T47D (cell line): ENCODE results near the gene SLC44A4.

Source experiments
- DNase-seq, 2 experiments: peaks; one replicate each; pipeline versions ENCODE4 v3.0.0 to v3.0.0-alpha.2; 2011 to 2012; ENCODE audit warnings: low read depth in 1 of 2, low spot score in 1 of 2
- JUND ChIP-seq: IDR thresholded peaks from 2 replicates; pipeline ENCODE4 v1.6.1; 2012; ENCODE audit warnings: low read depth
- in situ Hi-C: cut with HindIII; loops from 2 replicates; pipeline ENCODE4 v1.10.0; 2016; ENCODE audit warnings: low sequenced_read_pairs, low pct_unique_long_range_greater_than_20kb

The SLC44A4 gene

DNA sequence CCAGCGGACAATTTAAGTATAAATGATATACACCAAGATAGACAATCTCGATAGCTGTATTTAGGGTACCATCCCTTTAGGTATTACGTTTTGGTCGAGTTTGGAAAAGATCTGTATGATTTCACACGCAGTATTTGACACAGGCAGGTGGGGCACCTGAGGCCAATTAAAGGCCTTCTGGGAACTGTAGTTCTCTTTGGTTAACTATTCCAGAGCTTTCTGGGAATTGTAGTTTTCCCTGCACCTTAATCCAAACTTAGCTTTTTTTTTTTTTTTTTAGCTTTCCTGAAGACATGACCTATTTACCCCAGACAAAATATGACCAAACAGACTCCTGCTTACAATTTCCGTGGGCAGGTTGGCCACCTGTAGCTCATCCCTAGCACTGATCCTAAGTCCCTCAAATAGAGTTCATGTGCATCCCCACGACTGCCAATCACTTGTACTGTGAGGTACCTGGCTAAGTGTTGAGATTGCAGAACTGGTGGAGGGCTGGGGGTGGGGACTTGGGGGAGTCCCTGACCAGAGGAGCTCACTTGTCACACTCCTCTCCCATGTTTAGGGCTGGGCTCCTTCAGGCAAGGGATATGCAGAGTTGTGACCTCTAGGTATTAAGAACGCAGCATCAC lies 19.7 kb upstream of the SLC44A4 start:
- DNase-seq, result peak; percentile 59 to 68
- in situ Hi-C loops, result no loop called here
- TF ChIP-seq JUND, result no peak

DNA sequence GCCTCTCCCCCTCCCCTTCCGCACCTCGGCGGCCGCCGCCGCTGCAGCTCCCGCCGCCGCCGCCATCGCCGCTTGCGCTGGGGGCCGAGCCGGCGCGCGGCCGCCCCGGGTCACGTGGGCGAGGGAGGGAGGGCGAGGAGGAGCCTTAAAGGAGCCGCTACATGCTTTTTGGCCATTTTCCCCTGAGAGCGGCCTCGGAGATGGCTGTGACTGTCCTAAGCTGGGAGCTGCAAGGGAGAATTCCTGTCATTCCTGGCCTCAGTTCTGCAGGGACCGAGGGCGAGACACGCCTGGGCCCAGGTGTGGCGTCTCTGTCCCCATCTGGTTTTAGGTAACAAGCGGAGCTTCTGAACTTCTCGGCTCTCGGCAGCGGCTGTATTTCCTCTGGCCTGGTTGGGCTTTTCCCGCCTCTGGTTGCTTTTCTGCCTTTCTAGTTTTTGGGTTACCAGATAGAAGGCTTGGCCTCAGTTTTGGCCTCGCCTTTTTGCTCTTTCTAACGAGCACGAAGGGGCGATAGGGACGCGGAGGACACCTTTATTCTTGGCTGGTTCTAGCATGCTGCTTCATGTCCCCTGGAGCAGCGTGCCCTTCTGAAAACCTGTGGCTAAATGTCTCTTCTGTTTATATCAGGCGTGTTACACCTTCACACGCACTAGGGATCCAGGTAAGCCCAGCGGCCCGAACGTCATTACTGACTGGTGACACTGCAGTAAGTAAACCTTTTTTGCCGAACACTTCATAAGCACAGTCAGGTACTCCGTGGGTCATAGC lies 19.0 kb upstream of the SLC44A4 start, which contains the start of gene EHMT2:
TSS of gene EHMT2 (minus strand) at position 87 of the 771 bp plus-strand sequence. CDS start at position 66, 21 bp downstream.
- no peak for TF ChIP-seq JUND
- DNase-seq, result peak; percentile 71 to 90
- in situ Hi-C loops, result no loop called here

DNA sequence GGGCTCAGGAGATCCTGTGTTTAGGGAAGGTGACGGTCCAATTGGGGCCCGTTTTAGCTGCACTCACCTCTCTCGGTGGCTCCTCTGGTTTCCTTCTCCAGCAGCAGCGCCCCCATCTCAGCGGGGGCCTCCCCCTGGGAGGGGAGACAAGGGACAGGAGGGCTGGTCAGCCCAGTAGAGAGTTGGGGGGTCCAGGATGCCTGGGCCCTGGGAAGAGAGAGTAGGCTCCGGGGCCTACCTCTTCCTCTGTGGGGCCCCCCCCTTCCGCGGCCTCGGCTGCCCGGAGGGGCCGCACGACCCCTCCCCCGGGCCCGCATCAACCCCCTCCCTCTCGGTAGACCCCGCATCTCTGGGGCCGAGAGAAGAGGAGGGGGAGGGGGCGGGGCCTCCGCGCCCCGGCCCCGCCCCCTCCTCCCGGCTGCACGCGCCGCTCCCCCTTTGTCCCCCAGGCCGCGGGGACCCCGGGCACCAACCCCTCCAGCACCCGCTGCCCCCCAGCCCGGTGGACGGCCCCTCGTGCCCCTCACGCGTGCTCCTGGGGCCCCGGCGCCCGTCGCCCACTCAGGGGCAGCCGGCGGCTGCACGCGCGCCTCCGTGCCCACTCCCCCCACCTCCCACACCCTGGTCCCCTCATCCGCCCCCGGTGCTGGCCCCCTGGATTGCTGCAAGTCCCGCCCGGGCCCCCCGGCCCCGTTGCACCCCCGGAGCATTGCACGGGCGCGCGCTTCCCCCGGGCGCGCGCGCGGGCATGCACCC lies 18.2 kb upstream of the SLC44A4 start:
- no peak for DNase-seq
- in situ Hi-C loops, result no loop called here
- TF ChIP-seq JUND, result no peak

DNA sequence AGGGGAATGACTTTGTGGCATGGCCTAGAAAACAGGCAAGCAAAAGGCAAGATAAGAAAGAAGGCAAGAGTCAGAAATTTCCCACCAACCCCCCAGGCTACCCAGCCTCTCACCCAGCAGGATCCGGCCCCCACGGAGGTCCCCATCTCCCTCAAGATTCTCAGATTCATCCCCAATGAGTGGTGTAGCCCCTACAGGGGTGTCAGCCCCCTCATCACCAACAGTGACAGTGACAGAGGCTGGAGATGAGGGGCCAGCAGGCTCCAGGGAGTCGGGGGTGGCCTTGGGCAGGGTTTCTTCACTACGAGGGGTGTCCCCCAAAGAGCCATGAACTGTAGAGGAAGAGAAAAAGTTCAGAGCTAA lies 17.7 kb upstream of the SLC44A4 start:
- no peak for TF ChIP-seq JUND
- DNase-seq, result no peak
- in situ Hi-C loops, result no loop called here

DNA sequence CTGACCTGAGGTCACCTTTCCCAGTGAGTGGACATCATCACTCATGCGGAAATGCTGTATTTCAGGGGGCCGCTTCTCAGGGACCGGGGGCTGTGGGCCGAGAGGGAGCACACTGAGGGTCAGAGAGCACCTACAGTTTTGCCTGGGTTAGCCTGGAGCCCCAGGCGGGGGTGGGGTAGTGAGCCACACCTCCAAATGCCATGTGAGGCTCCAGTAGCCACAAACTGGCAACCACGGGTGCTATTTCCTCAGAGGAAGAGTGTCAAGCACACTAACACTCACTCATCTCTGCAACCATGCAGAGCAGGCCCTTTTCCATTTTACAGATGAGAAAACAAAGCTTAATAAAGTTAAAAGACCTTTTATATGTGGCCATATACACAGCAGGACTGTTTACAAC lies 14.0 kb upstream of the SLC44A4 start:
- in situ Hi-C loops, result no loop called here
- no peak for TF ChIP-seq JUND
- no peak for DNase-seq

DNA sequence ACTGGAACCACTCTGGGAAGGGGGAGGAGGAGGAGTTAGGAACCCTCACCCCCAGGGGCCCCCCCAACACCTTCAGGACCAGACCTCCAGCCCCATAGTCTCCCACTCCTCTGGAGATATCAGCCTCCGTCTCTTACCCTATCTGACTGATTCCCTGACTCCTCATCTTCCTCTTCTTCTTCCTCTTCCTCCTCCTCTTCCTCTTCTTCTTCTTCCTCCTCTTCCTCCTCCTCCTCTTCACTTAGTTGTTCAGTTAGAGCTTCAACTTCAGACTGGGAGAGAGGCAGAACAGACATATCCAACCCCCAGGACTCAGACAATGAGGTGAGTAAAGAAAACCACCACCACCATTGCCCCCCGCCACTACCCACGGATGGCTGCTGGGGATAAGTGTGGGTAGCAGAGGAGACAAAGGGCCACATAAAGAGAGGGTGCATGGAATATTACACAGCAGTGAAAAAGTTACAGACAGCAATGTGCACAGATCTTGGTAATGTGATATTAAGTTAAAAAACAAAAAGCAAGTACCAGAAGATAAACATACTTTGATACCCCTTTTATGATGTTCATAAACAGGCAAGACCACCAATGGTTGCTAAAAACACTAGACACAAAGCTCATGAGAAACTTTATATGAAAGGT lies 10.7 kb upstream of the SLC44A4 start:
- no peak for TF ChIP-seq JUND
- in situ Hi-C loops, result no loop called here
- DNase-seq, result no peak

DNA sequence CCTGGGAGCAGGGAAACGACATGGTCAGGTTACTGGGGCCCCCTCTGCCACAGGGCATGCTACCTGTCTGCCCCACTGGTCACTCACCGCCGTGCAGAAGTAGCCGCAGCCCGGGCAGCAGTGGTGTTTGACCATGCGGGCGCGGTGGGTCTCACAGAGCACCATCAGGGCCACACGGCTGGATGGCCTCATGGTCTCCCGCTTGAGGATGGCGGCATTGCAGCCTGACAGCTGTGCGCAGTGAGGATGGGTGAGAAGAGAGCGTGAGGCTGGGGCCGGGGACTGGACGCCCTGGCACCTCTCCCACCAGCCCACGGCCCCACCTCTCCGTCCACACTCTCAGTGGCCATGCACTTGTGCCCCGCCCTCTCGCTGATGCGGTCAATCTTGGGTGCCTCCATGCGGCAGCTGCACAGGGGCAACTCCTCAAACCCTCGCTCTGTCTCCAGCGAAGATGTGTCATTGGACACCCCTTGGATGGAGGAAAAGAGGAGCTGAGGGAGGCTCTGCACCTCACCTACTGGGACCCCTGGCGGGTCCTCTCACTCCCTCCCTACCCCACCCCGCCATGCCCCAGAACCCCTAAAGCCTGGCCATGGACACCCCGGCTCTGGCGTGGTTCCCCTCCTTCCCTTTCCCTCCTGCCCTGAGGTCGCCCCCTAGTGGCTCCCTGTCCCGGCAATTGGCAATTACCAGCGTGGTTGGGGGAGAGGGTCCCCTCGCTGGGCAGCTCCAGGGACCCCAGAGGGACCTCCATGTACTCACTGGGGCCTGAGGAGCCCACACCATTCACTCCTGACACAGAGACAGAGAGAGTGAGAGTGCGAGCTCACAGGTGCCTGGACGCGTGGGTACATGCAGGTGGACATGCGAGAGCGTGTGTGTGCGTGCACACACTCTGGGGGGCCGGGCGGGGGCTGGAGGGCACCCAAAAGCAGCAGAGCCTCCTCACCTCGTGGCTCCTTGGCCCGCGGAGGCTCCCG lies 9.8 kb upstream of the SLC44A4 start:
- DNase-seq, result no peak
- in situ Hi-C loops, result no loop called here
- TF ChIP-seq JUND, result no peak

DNA sequence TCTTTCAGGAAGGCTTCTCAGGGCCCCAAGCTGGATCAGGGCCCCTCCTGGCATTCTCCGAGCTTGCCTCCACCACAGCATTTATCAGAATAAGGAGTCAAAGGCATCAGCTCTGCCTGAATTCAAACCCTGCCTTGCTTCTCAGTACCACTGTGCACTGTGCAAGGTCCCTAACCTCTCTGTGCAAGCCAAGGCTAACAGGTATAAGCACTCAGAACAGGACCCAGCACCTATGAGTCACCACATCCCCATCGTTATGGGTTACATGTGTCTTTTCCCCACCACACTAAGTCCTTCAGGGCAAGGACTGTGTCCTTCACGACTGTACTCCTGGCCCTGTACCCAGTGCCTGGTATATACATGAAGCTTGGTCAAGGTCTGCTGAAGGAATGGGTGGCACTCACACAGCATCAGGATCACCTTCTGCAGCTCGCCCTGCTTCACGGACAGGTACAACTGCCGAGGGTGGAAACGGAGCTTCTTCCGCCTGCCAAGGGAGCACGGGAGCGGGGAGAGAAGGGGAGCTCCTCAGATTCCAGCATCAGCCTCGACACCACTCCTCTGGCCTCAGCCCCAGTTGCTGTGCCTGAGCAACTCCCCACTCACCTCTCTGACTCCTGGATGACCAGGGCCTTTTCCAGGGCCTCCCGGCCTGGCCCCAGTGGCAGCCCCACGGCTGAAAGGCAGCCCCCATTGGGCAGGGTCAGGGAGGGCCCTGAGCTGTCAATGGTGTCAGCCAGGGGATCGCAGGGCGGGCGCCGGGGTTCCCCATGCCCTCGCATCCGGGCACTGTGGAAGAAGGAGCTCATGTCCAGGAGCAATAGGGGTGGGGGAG lies 8.6 kb upstream of the SLC44A4 start:
- TF ChIP-seq JUND, result no peak
- in situ Hi-C loops, result no loop called here
- DNase-seq, result no peak

DNA sequence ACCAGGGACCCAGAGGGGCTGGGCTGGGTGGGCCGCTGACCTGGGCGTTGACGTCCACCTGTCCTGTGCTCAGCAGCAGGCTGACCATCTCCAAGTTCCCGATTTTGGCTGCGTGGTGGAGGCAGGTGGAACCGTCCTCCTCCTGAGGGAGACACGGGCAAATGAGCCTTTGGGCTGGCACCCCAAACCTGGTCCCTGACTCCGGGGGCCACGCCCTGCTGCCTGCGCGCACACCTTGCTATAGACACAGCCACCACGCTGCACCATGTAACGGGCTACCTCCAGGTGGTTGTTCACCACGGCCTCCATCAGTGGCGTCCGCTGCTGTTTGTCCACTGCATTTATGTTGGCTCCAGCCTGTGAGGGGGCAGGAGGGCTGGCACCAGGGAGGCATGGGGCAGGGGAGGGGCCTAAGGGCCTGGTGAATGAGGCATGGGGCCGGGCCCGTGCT lies 7.8 kb upstream of the SLC44A4 start:
- DNase-seq, result no peak
- no peak for TF ChIP-seq JUND
- in situ Hi-C loops, result no loop called here

DNA sequence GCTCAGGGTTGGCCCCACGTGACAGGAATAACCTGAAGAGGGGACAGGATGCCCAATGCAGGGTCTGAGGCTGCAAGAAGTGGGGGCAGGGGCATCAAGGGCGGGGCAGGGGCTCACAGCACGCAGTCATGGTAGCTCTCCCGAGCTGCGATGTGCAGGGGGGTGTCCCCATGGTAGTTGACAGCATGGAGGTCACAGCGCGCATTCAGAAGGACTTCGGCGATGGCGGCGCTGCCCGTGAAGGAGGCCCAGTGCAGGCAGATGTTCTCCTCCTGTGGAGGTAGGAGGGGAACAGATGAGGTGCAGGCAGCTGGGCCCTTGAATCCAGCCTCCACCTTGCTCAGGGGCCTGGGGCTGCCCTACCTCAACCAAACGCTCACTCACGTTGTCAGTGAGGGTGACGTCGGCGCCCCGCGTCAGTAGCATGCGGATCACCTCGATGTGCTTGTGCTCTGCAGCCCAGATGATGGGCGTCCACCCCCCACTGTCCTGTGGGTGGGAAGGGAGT lies 5.8 kb upstream of the SLC44A4 start:
- DNase-seq, result no peak
- TF ChIP-seq JUND, result no peak
- in situ Hi-C loops, result no loop called here

DNA sequence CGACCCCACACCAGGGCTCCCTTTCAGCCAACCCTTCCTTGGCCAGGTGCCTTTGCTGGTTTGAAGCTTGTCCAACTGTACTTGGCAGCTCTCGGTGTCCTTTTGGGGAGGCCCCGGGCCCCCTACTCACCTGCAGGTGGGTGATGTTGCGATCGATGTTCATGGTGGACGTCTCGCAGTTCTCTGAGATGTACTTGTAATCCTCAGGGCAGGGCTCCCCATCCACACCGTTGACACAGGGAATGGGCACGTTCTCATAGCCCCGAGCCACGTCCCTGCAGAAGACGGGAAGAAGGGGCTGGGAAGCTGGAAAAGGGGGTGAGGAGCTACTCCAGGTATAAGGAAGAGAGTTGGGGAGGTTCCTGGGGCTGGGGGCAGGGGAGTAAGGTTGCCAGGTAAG lies 4.9 kb upstream of the SLC44A4 start:
- in situ Hi-C loops, result no loop called here
- no peak for DNase-seq
- TF ChIP-seq JUND, result no peak
